SU-DHL-6 (cell line): Measurements from ENCODE around the gene LAD1.

ENCODE experiments used
- CTCF ChIP-seq: fragments of 200-600 bp; sonication (generic); IDR thresholded peaks from one replicate; pipeline ENCODE4 v1.5.1; 2017; ENCODE audit warnings: antibody characterized with exemption, mild to moderate bottlenecking, low read length, moderate library complexity; ENCODE audit not compliant: insufficient read depth, poor library complexity, severe bottlenecking
- EZH2phosphoT487 ChIP-seq: fragments of 200-600 bp; sonication (generic), shearing (Covaris generic); conservative IDR thresholded peaks from 2 replicates; pipeline ENCODE4 v1.6.1; 2018; ENCODE audit warnings: mild to moderate bottlenecking, antibody characterized with exemption, low read length, moderate library complexity, mixed read lengths

GRCh38 chr1:201443747-201444146 lies 44.6 kb upstream of the LAD1 start:
- TF ChIP-seq CTCF = no peak
- no peak for TF ChIP-seq EZH2phosphoT487
